Measurements from ENCODE around the gene TMEM52. TPM values are rescaled to one million over a fixed set of nuclear protein-coding genes. Genes with fewer than 3 reads are reported as not detected.

Gene TMEM52
- total RNA-seq, 1 experiment from 2014 or later, result 9.6 TPM

DNA sequence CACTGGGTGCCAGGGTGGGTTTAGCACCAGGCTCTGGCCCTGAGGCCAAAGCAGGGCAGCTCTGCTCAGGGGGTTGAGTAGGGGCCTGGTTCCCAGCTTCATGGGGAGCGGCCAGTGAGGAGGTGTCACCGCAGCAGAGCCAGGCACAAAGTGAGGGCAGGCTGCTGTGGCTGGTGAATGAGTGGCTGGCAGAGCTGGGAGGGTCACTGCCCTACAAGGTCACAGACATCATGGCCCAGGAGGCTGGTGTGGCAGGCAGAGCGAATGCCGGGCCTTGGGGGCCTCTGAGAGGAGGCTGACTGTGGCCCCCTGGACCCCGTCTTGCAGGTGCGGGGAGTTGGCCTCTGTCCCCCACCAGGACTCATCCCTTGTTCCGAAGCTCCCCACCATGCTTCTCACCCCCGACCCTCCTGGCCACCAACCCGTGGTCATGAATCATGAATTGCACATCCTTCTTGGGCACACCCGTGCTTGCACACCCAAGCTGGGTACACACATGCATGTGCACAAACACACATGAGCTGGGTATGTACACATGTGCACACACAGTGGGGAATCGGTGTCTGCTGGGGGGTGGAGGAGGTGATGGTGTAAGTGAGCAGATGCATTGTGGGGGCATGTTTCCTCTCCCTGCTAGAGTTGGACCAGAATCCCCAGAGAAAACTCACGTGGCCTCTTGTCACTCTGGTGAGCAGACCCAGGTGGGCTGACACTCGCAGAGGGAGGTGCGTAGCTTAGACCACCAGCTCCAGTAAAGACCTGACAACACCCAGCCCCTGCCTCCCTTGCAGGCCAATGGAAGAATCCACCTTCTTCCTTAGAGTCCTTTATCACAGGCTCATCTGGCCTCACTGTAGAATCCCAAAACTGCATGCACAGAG, 23.4 kb downstream of the TMEM52 start:
- Histone ChIP-seq H3K18ac (ENCODE audit: insufficient read length, low read depth, low read length) (no peak overlapping the region), H4K91ac (ENCODE audit: insufficient read length, low read depth, low read length) (no peak overlapping the region), H3K23ac (ENCODE audit: insufficient read length, low read depth, low read length) (no peak overlapping the region), H3K56ac (ENCODE audit: insufficient read length, low read depth, low read length) (no peak overlapping the region), H3K79me1 (ENCODE audit: insufficient read depth, low read depth, low read length, poor library complexity, severe bottlenecking) (no peaks in the 10 kb centered on the region), H3K27ac (ENCODE audit: insufficient read length, low read depth, low read length) (no peak overlapping the region), H2BK5ac (ENCODE audit: insufficient read length, low read length) (no peak overlapping the region), H3K27me3 (ENCODE audit: insufficient read depth, low read length) (no peaks in the 10 kb centered on the region; the same call in none of the 2 replicates), H4K8ac (replicated peaks; ENCODE audit: insufficient read length, low read depth, low read length) (no peak overlapping the region), H3K23me2 (ENCODE audit: insufficient read length, low read depth, low read length, poor library complexity, severe bottlenecking) (peaks cover 6% of the 10 kb centered on the region), H3K4ac (ENCODE audit: low read depth, low read length) (no peak overlapping the region), H3K14ac (ENCODE audit: insufficient read depth, low read length) (no peak overlapping the region; the same call in 1 of the 2 replicates), H4K5ac (ENCODE audit: insufficient read length, low read depth, low read length) (no peak overlapping the region), H3K79me2 (ENCODE audit: insufficient read depth, low read length) (no peaks in the 10 kb centered on the region; the same call in 1 of the 2 replicates), H2BK120ac (ENCODE audit: low read depth, low read length, poor library complexity, severe bottlenecking) (no peak overlapping the region), H2AFZ (ENCODE audit: low read length) (no peak overlapping the region), H2BK20ac (ENCODE audit: low read depth, low read length, poor library complexity, severe bottlenecking) (no peak overlapping the region), H3K4me2 (ENCODE audit: insufficient read depth, insufficient read length, low read length) (no peak overlapping the region), H4K20me1 (ENCODE audit: control insufficient read depth, insufficient read depth, insufficient read length) (no peaks in the 10 kb centered on the region), H2BK12ac (ENCODE audit: insufficient read length, low read depth, low read length) (no peak overlapping the region), H3K9me3 (ENCODE audit: control insufficient read depth, low read depth, low read length) (no peaks in the 10 kb centered on the region), H2BK15ac (ENCODE audit: low read depth, low read length) (no peak overlapping the region), H3T11ph (ENCODE audit: low read length) (no peak overlapping the region), H3K4me1 (ENCODE audit: insufficient read depth, low read length) (peaks cover 5% of the 10 kb centered on the region; the same call in 1 of the 2 replicates), H3K9ac (ENCODE audit: extremely low read depth, insufficient read length, low read length) (no peak overlapping the region), H2AK5ac (ENCODE audit: insufficient read length, low read length) (no peak overlapping the region)
- Mint-ChIP-seq H3K4me1 (peaks cover 29 to 36% of the 10 kb centered on the region in 2 experiments), H3K4me3 (no peak overlapping the region), H3K27ac (peak overlapping the region in 1 of 3 experiments; percentile 62; a peak in 1 of 7 replicates), H3K36me3 (ENCODE audit: insufficient read depth in 1 of 3, low read depth in 3 of 3) (no peaks in the 10 kb centered on the region; a peak in 1 of 7 replicates), H3K27me3 (ENCODE audit: low read depth) (peaks cover 8% of the 10 kb centered on the region), H3K9me3 (no peaks in the 10 kb centered on the region; a peak in 1 of 5 replicates)
- TF ChIP-seq, protein P1, sequence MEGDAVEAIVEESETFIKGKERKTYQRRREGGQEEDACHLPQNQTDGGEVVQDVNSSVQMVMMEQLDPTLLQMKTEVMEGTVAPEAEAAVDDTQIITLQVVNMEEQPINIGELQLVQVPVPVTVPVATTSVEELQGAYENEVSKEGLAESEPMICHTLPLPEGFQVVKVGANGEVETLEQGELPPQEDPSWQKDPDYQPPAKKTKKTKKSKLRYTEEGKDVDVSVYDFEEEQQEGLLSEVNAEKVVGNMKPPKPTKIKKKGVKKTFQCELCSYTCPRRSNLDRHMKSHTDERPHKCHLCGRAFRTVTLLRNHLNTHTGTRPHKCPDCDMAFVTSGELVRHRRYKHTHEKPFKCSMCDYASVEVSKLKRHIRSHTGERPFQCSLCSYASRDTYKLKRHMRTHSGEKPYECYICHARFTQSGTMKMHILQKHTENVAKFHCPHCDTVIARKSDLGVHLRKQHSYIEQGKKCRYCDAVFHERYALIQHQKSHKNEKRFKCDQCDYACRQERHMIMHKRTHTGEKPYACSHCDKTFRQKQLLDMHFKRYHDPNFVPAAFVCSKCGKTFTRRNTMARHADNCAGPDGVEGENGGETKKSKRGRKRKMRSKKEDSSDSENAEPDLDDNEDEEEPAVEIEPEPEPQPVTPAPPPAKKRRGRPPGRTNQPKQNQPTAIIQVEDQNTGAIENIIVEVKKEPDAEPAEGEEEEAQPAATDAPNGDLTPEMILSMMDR (conservative IDR thresholded peaks at IDR 0.05), result no peak
- no peak for DNase-seq
- no CpG with 5 or more reads among the region's 14 CpGs for WGBS (ENCODE audit: extremely low coverage, insufficient read length, low lambda C conversion rate)

Data from H9 (cell line).